B cell (primary cell): ENCODE measurements around the gene TRIM2.

Source experiments
- EZH2 ChIP-seq: IDR thresholded peaks from 2 replicates; pipeline ENCODE4 v1.6.1; 2012; ENCODE audit warnings: borderline replicate concordance, low read depth, mild to moderate bottlenecking, moderate library complexity, low read length; ENCODE audit not compliant: insufficient read depth, poor library complexity, severe bottlenecking
- TF ChIP-seq, protein P1 (sequence below): fragments of 200-600 bp; IDR thresholded peaks from one replicate; pipeline ENCODE4 v1.8.0; 2022; ENCODE audit warnings: antibody characterized with exemption, mild to moderate bottlenecking

DNA sequence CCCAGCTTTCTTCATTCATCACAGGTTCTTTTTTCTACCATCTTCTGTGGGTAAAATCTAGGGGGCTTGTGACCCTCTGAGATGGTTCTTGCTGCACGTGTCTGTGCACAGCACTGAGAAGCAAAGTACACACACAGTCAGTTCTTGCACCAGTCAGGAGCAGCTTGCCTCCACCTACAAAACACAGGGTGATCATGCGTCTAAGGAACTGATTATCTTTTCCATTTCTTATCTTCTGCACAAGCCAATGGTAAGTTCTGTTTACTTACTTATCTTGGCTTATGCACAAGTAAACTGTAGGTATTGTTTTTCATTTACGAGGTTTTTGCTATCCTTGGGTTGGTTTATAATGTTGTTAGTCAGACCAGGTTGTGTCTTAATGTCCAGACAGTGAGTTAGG is 40.7 kb downstream of the TRIM2 start:
- TF ChIP-seq, protein P1, sequence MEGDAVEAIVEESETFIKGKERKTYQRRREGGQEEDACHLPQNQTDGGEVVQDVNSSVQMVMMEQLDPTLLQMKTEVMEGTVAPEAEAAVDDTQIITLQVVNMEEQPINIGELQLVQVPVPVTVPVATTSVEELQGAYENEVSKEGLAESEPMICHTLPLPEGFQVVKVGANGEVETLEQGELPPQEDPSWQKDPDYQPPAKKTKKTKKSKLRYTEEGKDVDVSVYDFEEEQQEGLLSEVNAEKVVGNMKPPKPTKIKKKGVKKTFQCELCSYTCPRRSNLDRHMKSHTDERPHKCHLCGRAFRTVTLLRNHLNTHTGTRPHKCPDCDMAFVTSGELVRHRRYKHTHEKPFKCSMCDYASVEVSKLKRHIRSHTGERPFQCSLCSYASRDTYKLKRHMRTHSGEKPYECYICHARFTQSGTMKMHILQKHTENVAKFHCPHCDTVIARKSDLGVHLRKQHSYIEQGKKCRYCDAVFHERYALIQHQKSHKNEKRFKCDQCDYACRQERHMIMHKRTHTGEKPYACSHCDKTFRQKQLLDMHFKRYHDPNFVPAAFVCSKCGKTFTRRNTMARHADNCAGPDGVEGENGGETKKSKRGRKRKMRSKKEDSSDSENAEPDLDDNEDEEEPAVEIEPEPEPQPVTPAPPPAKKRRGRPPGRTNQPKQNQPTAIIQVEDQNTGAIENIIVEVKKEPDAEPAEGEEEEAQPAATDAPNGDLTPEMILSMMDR = no peak
- TF ChIP-seq EZH2 = no peak
